HepG2 (cell line): ENCODE data around the gene PLEKHG2. TPM values are rescaled to one million over a fixed set of nuclear protein-coding genes. Genes with fewer than 3 reads are reported as not detected.

Experiments
- ATAC-seq: fragments of 200-7000 bp; cut with Tn5 transposase; 3 replicates; pipeline ENCODE4 v1.9.1; 2020; ENCODE audit warnings: mild to moderate bottlenecking, moderate library complexity
- BruUV-seq: library from RNA; stranded (reverse); fragments of 400-500 nt; replicated peaks from 2 replicates; lab custom pipeline; 2021; lab: Mats Ljungman, UMichigan
- CTCF ChIA-PET: fragments of 300-600 bp; formaldehyde crosslinking; extraction: SDS; loops from one replicate; lab custom pipeline; 2021; ENCODE audit warnings: low total read pairs, inconsistent platforms, low intra/inter-chr PET ratio; lab: Yijun Ruan, JAX
- POLR2A ChIA-PET: fragments of 350-600 bp; sonication (Branson Sonifier 250); formaldehyde crosslinking; loops from one replicate; lab custom pipeline; 2020; ENCODE audit warnings: antibody characterized with exemption, inconsistent platforms; lab: Yijun Ruan, JAX
- DNase-seq: peaks from one replicate; pipeline ENCODE4 v3.0.0-alpha.2; 2015; ENCODE audit warnings: low spot score
- FAIRE-seq: peaks from 3 replicates; lab custom pipeline; 2011; peaks lifted over from hg19 to GRCh38; lab: Jason Lieb, UNC
- H2AFZ ChIP-seq: one replicate; pipeline ENCODE4 v1.6.1; 2011; ENCODE audit warnings: low read length, inconsistent platforms
- H3K27ac ChIP-seq: fragments of 300-600 bp; 3 replicates; pipeline ENCODE4 v1.8.0; 2011; ENCODE audit warnings: mixed run types, mild to moderate bottlenecking, mixed read lengths, low read length, inconsistent platforms; ENCODE audit not compliant: insufficient read depth; ENCODE audit errors: extremely low read length
- H3K27me3 ChIP-seq, 2 experiments: fragments of 200-600 bp in 1 of 2; 2 replicates in 1 of 2; 3 replicates in 1 of 2; pipeline versions ENCODE4 v1.6.0 to v1.8.0; 2011; ENCODE audit warnings: low read length in 2 of 2, mild to moderate bottlenecking in 2 of 2, moderate library complexity in 2 of 2, inconsistent platforms in 1 of 2; ENCODE audit not compliant: insufficient read depth in 2 of 2, control insufficient read depth in 1 of 2
- H3K36me3 ChIP-seq, 2 experiments: fragments of 200-600 bp in 1 of 2; replicated peaks in 1 of 2; 2 replicates in 1 of 2; 3 replicates in 1 of 2; pipeline versions ENCODE4 v1.5.1 to v1.8.0; 2011; ENCODE audit warnings: low read length in 2 of 2, inconsistent platforms in 1 of 2; ENCODE audit not compliant: insufficient read depth in 2 of 2, control insufficient read depth in 1 of 2
- H3K4me1 ChIP-seq: 2 replicates; pipeline ENCODE4 v1.5.1; 2012; ENCODE audit warnings: low read length, inconsistent platforms; ENCODE audit not compliant: insufficient read depth
- H3K4me2 ChIP-seq: 2 replicates; pipeline ENCODE4 v1.6.0; 2011; ENCODE audit warnings: low read depth, low read length, inconsistent platforms
- H3K4me3 ChIP-seq, 3 experiments: fragments of 200-600 bp in 1 of 3; sonication (generic), shearing (Covaris generic) in 1 of 3; replicated peaks in 1 of 3; 2 replicates each; pipeline ENCODE4 v1.5.1; 2011 to 2016; ENCODE audit warnings: low read length in 3 of 3, inconsistent platforms in 2 of 3, low read depth in 2 of 3, mild to moderate bottlenecking in 2 of 3, control low read depth in 1 of 3, mixed read lengths in 1 of 3; ENCODE audit not compliant: insufficient read depth in 1 of 3
- H3K79me2 ChIP-seq: one replicate; pipeline ENCODE4 v1.6.1; 2011; ENCODE audit warnings: low read length, inconsistent platforms; ENCODE audit not compliant: insufficient read depth
- H3K9ac ChIP-seq: 2 replicates; pipeline ENCODE4 v1.6.0; 2011; ENCODE audit warnings: mild to moderate bottlenecking, low read depth, low read length, inconsistent platforms; ENCODE audit not compliant: insufficient read depth
- H3K9me3 ChIP-seq: 2 replicates; pipeline ENCODE4 v1.5.1; 2012; ENCODE audit warnings: mild to moderate bottlenecking, low read length
- H4K20me1 ChIP-seq: 2 replicates; pipeline ENCODE4 v1.6.0; 2011; ENCODE audit warnings: inconsistent platforms, mild to moderate bottlenecking, low read length, moderate library complexity; ENCODE audit not compliant: insufficient read depth
- ARHGAP35 ChIP-seq: sonication (generic); formaldehyde crosslinking; IDR thresholded peaks from 2 replicates; pipeline ENCODE4 v1.9.0; 2022; ENCODE audit warnings: mild to moderate bottlenecking, inconsistent platforms, moderate library complexity, missing genetic modification reagents, borderline replicate concordance
- GLI4 ChIP-seq: sonication (generic); formaldehyde crosslinking; IDR thresholded peaks from 2 replicates; pipeline ENCODE4 v1.5.1; 2020; ENCODE audit warnings: missing genetic modification reagents, mild to moderate bottlenecking, moderate library complexity, borderline replicate concordance
- GRHL1 ChIP-seq: sonication (generic); formaldehyde crosslinking; conservative IDR thresholded peaks from 2 replicates; pipeline ENCODE4 v1.8.0; 2022; ENCODE audit warnings: missing genetic modification reagents
- HOXA5 ChIP-seq: sonication (generic); formaldehyde crosslinking; IDR thresholded peaks from 2 replicates; pipeline ENCODE4 v1.4.0; 2020; ENCODE audit warnings: missing genetic modification reagents
- KAT2B ChIP-seq: fragments of 150-350 bp; IDR thresholded peaks from 2 replicates; pipeline ENCODE4 v1.6.1; 2014; ENCODE audit warnings: low read depth, low read length, borderline replicate concordance
- KAT8 ChIP-seq: IDR thresholded peaks from 2 replicates; pipeline ENCODE4 v1.6.1; 2016; ENCODE audit warnings: missing genetic modification reagents, missing compliant biosample characterization
- MBNL3 ChIP-seq: fragments of 250-450 bp; sonication (Bioruptor Pico); conservative IDR thresholded peaks from 2 replicates; pipeline ENCODE4 v1.8.0; 2022; ENCODE audit warnings: mild to moderate bottlenecking, inconsistent platforms
- NCOR1 ChIP-seq: fragments of 200-600 bp; sonication (generic); IDR thresholded peaks from 2 replicates; pipeline ENCODE4 v1.7.0; 2017; ENCODE audit warnings: antibody characterized with exemption, low read length, borderline replicate concordance
- YY1 ChIP-seq: IDR thresholded peaks from 2 replicates; pipeline ENCODE4 v1.6.1; 2011; ENCODE audit warnings: low read length, low read depth, moderate library complexity, mild to moderate bottlenecking; ENCODE audit not compliant: insufficient read depth, insufficient replicate concordance
- ZBTB21 ChIP-seq: sonication (generic); formaldehyde crosslinking; IDR thresholded peaks from 2 replicates; pipeline ENCODE4 v1.4.0; 2020; ENCODE audit warnings: missing genetic modification reagents
- ZNF451 ChIP-seq: sonication (generic); formaldehyde crosslinking; IDR thresholded peaks from 2 replicates; pipeline ENCODE4 v1.5.0; 2020; ENCODE audit warnings: mild to moderate bottlenecking, missing genetic modification reagents
- whole genome bisulfite sequencing: methylation state at CpG from one replicate; pipeline ENCODE4 v1.1.6; 2017; ENCODE audit warnings: low lambda C conversion rate; 5-methylcytosine and 5-hydroxymethylcytosine counted together
- in situ Hi-C: cut with HindIII; loops from 2 replicates; pipeline ENCODE4 v1.10.0; 2017; ENCODE audit warnings: low pct_unique_long_range_greater_than_20kb; ENCODE audit not compliant: extremely low pct_ligation_motif_present
- intact Hi-C: fragments of 100-400 bp; cut with micrococcal nuclease; formaldehyde crosslinking; loops from one replicate; pipeline ENCODE4 v1.10.0; 2022; ENCODE audit not compliant: unreplicated experiment
- polyA plus RNA-seq, 8 experiments: library from polyadenylated mRNA; depleted of rRNA in 3 of 8; stranded (reverse) in 7 of 8; unstranded in 1 of 8; fragments of >200 nt; fragmentation: Illumina TruSeq in 4 of 8; extraction: Trizol in 4 of 8; gene quantifications; 2 replicates each; pipeline versions ENCODE4 v1.2.1 to v1.2.3, GENCODE V29; 2011 to 2016; ENCODE audit warnings: low read depth in 4 of 8, missing spikeins in 1 of 8, mixed read lengths in 1 of 8; ENCODE audit not compliant: insufficient read depth in 1 of 8
- total RNA-seq, 5 experiments: library from RNA; depleted of rRNA; stranded (reverse); fragments of >200 nt; fragmentation: Illumina TruSeq; extraction: Trizol; gene quantifications; 2 replicates each; pipeline ENCODE4 v1.2.3, GENCODE V29; 2016; ENCODE audit warnings: low read depth in 1 of 5
- TF ChIP-seq, protein P1 (sequence below): sonication (generic); formaldehyde crosslinking; conservative IDR thresholded peaks from 2 replicates; pipeline ENCODE4 v1.8.1; 2023; ENCODE audit warnings: missing genetic modification reagents

The PLEKHG2 gene
- total and polyA plus RNA-seq, 2 of the 13 experiments (the other 11 are each of a cell fraction or from before 2014, with no cell fraction given), result 3.6 to 6.8 TPM

DNA sequence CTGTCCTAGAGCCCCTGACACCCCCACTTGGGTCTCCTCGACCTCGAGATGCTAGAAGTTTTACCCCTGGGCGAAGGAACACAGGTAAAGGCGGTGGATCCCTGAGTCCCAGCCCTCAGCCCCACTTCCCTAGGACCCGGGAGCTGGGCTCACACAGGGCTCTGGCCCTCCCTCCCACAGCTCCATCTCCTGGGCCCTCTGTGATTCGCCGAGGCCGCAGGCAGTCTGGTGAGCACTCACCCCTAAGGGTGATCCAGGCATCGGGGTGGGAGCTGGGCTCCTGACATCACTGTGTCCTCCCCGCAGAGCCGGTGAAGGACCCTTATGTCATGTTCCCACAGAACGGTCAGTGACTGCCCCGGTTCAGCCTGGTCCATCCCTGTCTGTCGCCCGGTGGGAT, 8.3 kb downstream of the PLEKHG2 start:
- H3K27ac ChIP-seq, result no peak overlapping the region
- intact Hi-C loops, result no loop called here
- H3K9ac ChIP-seq, result no peak overlapping the region
- H3K79me2 ChIP-seq, result no peaks in the 10 kb centered on the region
- FAIRE-seq, result no peak
- H3K4me2 ChIP-seq, result no peak overlapping the region
- no TSS peak for BruUV-seq
- no peak for DNase-seq
- no peak for ATAC-seq
- no peak overlapping the region for H3K4me3 ChIP-seq
- ChIA-PET POLR2A (interaction anchor here (3.2 kb wide), 1 partner anchor 15 kb away, joined by 14 read pairs; the partner anchor contains the start of gene RPS16), CTCF (no interaction called here)
- no peaks in the 10 kb centered on the region for H3K9me3 ChIP-seq
- H3K27me3 ChIP-seq, result no peaks in the 10 kb centered on the region
- WGBS, result 95% methylated on average over 7 of the region's 15 CpGs
- no peaks in the 10 kb centered on the region for H4K20me1 ChIP-seq
- no peak for TF ChIP-seq MBNL3 (CRISPR knock-in tag)
- no peak for TF ChIP-seq GRHL1 (CRISPR knock-in tag)
- TF ChIP-seq KAT2B, result no peak
- TF ChIP-seq HOXA5, result no peak
- TF ChIP-seq, protein P1, sequence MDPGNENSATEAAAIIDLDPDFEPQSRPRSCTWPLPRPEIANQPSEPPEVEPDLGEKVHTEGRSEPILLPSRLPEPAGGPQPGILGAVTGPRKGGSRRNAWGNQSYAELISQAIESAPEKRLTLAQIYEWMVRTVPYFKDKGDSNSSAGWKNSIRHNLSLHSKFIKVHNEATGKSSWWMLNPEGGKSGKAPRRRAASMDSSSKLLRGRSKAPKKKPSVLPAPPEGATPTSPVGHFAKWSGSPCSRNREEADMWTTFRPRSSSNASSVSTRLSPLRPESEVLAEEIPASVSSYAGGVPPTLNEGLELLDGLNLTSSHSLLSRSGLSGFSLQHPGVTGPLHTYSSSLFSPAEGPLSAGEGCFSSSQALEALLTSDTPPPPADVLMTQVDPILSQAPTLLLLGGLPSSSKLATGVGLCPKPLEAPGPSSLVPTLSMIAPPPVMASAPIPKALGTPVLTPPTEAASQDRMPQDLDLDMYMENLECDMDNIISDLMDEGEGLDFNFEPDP, result no peak
- TF ChIP-seq GLI4 (CRISPR knock-in tag), result no peak
- TF ChIP-seq YY1, result no peak
- TF ChIP-seq KAT8 (CRISPR knock-in tag), result no peak
- TF ChIP-seq NCOR1, result no peak
- TF ChIP-seq ZBTB21 (CRISPR knock-in tag), result no peak
- TF ChIP-seq ARHGAP35, result no peak
- no peak for TF ChIP-seq ZNF451 (CRISPR knock-in tag)
- peaks cover 7 to 8% of the 10 kb centered on the region in 2 experiments; a peak in 4 of 5 replicates for H3K36me3 ChIP-seq
- in situ Hi-C loops, result no loop called here
- H2AFZ ChIP-seq, result no peak overlapping the region
- peaks cover 13% of the 10 kb centered on the region; the same call in 1 of the 2 replicates for H3K4me1 ChIP-seq
